PC-3 (cell line): ENCODE measurements around the gene KLHL8. TPM values are rescaled to one million over a fixed set of nuclear protein-coding genes. Genes with fewer than 3 reads are reported as not detected.
"Not testable (repeated sequence)": the region's sequence is repeated elsewhere in the genome, so short reads cannot be mapped to it uniquely, and the experiment has no call there.

ENCODE experiments used
- ATAC-seq: fragments of 200-7000 bp; cut with Tn5 transposase; 2 replicates; pipeline ENCODE4 v1.9.1; 2020; ENCODE audit warnings: mild to moderate bottlenecking, moderate library complexity
- BruUV-seq: library from RNA; stranded (reverse); fragments of 400-500 nt; replicated peaks from 2 replicates; lab custom pipeline; 2021; lab: Mats Ljungman, UMichigan
- CTCF ChIA-PET: fragments of 300-600 bp; sonication (Branson Sonifier 250); formaldehyde crosslinking; loops from one replicate; lab custom pipeline; 2022; ENCODE audit warnings: antibody characterized with exemption; lab: Charles Lee
- POLR2A ChIA-PET: fragments of 300-600 bp; sonication (Branson Sonifier 250); formaldehyde crosslinking; loops from one replicate; lab custom pipeline; 2022; ENCODE audit warnings: antibody characterized with exemption; ENCODE audit not compliant: unreplicated experiment; lab: Charles Lee
- DNase-seq: peaks from one replicate; pipeline ENCODE4 v3.0.0-alpha.2; 2015
- H2AFZ ChIP-seq: fragments of 300-600 bp; sonication (generic); 2 replicates; pipeline ENCODE4 v1.6.0; 2016; ENCODE audit warnings: antibody characterized with exemption, low read length
- H3F3A ChIP-seq: fragments of 300-600 bp; sonication (generic); one replicate; pipeline ENCODE4 v1.6.0; 2017; ENCODE audit warnings: antibody characterized with exemption, low read length, control low read depth, mild to moderate bottlenecking; ENCODE audit not compliant: unreplicated experiment
- H3K27ac ChIP-seq: fragments of 300-600 bp; sonication (generic); 2 replicates; pipeline ENCODE4 v1.5.1; 2016; ENCODE audit warnings: mild to moderate bottlenecking, low read length
- H3K27me3 ChIP-seq: fragments of 300-600 bp; sonication (generic); 2 replicates; pipeline ENCODE4 v1.6.1; 2016; ENCODE audit warnings: low read length, mixed read lengths
- H3K36me3 ChIP-seq: fragments of 300-600 bp; sonication (generic); 2 replicates; pipeline ENCODE4 v1.6.1; 2016; ENCODE audit warnings: low read depth, mixed run types, low read length, mixed read lengths
- H3K4me1 ChIP-seq: fragments of 300-600 bp; sonication (generic); 2 replicates; pipeline ENCODE4 v1.5.1; 2016; ENCODE audit warnings: low read length; ENCODE audit not compliant: insufficient read depth
- H3K4me2 ChIP-seq: fragments of 300-600 bp; sonication (generic); 2 replicates; pipeline ENCODE4 v1.6.0; 2016; ENCODE audit warnings: low read length
- H3K4me3 ChIP-seq: fragments of 300-600 bp; sonication (generic); 2 replicates; pipeline ENCODE4 v1.5.1; 2016; ENCODE audit warnings: mild to moderate bottlenecking, low read length, mixed read lengths
- H3K79me2 ChIP-seq: fragments of 300-600 bp; sonication (generic); 2 replicates; pipeline ENCODE4 v1.6.1; 2017; ENCODE audit warnings: low read length, mixed read lengths
- H3K9ac ChIP-seq: fragments of 300-600 bp; sonication (generic); 2 replicates; pipeline ENCODE4 v1.6.0; 2016; ENCODE audit warnings: mild to moderate bottlenecking, low read length
- H3K9me2 ChIP-seq: fragments of 300-600 bp; sonication (generic); replicated peaks from 2 replicates; pipeline ENCODE4 v1.6.1; 2016; ENCODE audit warnings: mixed run types, low read length, mixed read lengths
- H3K9me3 ChIP-seq: fragments of 300-600 bp; sonication (generic); 2 replicates; pipeline ENCODE4 v1.6.1; 2016; ENCODE audit warnings: low read length, mixed read lengths
- H4K20me1 ChIP-seq: fragments of 300-600 bp; sonication (generic); 2 replicates; pipeline ENCODE4 v1.6.1; 2016; ENCODE audit warnings: low read length, mixed read lengths
- CTCF ChIP-seq: fragments of 300-600 bp; sonication (generic); conservative IDR thresholded peaks from 2 replicates; pipeline ENCODE4 v1.5.1; 2017; ENCODE audit warnings: antibody characterized with exemption, low read depth, mild to moderate bottlenecking, low read length
- EZH2 ChIP-seq: fragments of 300-600 bp; sonication (generic); IDR thresholded peaks from one replicate; pipeline ENCODE4 v1.6.1; 2017; ENCODE audit warnings: antibody characterized with exemption, mild to moderate bottlenecking, low read length; ENCODE audit not compliant: unreplicated experiment
- EZH2phosphoT487 ChIP-seq: fragments of 300-600 bp; sonication (generic); IDR thresholded peaks from 2 replicates; pipeline ENCODE4 v1.6.1; 2018; ENCODE audit warnings: mild to moderate bottlenecking, antibody characterized with exemption, low read length, borderline replicate concordance
- intact Hi-C: fragments of 100-400 bp; cut with micrococcal nuclease; formaldehyde crosslinking; loops from 2 replicates; pipeline ENCODE4 v1.9.0; 2023
- total RNA-seq: library from RNA; depleted of rRNA; stranded (reverse); fragments of >200 nt; gene quantifications from 2 replicates; pipeline ENCODE4 v1.2.3, GENCODE V29; 2014

The KLHL8 gene
- total RNA-seq, 1 experiment from 2014 or later, result 5.6 TPM

DNA sequence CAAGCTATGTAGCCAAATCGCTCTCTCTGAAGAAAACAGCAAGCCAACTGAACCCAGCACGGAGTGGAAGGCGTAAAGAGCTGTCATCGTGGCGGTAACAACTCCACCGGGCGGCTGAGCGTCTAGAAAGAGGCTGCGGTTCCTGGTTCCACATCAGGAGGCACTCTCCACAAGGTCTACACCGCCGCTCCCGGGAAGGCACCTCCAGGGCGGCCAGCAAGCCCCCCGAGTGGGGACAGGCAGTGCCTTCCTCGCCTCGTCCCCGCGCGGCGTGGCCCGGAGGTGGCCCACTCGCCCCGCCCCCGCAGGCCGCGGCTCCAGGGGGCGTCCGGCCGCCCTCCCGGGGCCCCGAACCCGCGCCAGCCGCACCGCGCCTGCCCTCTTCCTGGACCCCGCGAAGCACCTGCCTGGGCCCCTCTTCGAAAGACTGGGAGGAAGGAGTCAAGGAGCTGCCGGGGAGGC, 755 bp downstream of the KLHL8 start:
- ChIA-PET CTCF (no interaction called here), POLR2A (interaction anchor here (0.6 to 0.9 kb wide), 3 partner anchors 57 to 116 kb away, joined by 3 to 4 read pairs (median 4); no protein-coding TSS in a partner anchor)
- Histone ChIP-seq H3K79me2 (peaks cover 44% of the 10 kb centered on the region), H2AFZ (peak overlapping the region; percentile 95), H4K20me1 (no peaks in the 10 kb centered on the region), H3K9me2 (no peaks in the 10 kb centered on the region), H3K9ac (peak overlapping the region; percentile 84), H3K27ac (peak overlapping the region; percentile 42), H3K4me3 (peak overlapping the region; percentile 87), H3K4me2 (peak overlapping the region; percentile 99), H3K27me3 (no peaks in the 10 kb centered on the region), H3K9me3 (no peaks in the 10 kb centered on the region), H3K4me1 (peaks cover 12% of the 10 kb centered on the region), H3K36me3 (no peaks in the 10 kb centered on the region), H3F3A (no peaks in the 10 kb centered on the region)
- intact Hi-C loops, result loop anchor here (5.0 kb wide), 1 partner anchor 67 kb away; no protein-coding TSS in a partner anchor
- ATAC-seq (peak; percentile 21), DNase-seq (peak; percentile 12)
- no TSS peak for BruUV-seq
- TF ChIP-seq EZH2 (no peak), EZH2phosphoT487 (no peak), CTCF (peak; percentile 37)

GRCh38 chr4:87217235-87217763, 3.1 kb downstream of the KLHL8 start:
- H4K20me1 ChIP-seq, H2AFZ ChIP-seq, H3K4me3 ChIP-seq, intact Hi-C loops, H3K27me3 ChIP-seq, DNase-seq, POLR2A ChIA-PET, BruUV-seq, H3K9me2 ChIP-seq, H3F3A ChIP-seq, H3K9me3 ChIP-seq, H3K9ac ChIP-seq, H3K4me2 ChIP-seq, H3K27ac ChIP-seq, H3K36me3 ChIP-seq, ATAC-seq: not testable (repeated sequence)
- CTCF ChIA-PET, result interaction anchor here (0.6 kb wide), 1 partner anchor 283 kb away, joined by 5 read pairs; the partner anchor contains the start of gene AFF1
- Histone ChIP-seq H3K79me2 (peaks cover 49% of the 10 kb centered on the region), H3K4me1 (peaks cover 12% of the 10 kb centered on the region)

DNA sequence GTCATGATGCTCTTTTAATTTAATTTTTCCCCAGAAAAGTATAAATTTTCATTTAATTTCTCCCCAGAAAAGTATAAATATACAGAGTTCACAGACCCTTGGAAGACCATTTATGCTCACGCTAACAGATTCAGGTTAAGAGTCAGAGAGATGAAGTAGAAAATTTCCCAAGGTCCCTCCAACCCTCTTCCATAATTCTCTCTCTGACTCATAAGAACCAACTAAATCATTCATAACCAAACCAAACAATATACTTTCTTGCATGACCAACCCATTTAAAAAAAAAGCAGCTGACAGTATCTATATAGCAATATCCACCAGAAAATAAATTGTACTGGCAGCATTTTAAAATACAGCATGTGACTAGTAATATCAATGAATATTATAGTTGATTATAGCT, 3.9 kb downstream of the KLHL8 start:
- no TSS peak for BruUV-seq
- Histone ChIP-seq H3K4me2 (no peak overlapping the region), H3K4me1 (peaks cover 6% of the 10 kb centered on the region), H3K27ac (no peak overlapping the region), H3F3A (no peaks in the 10 kb centered on the region), H4K20me1 (no peaks in the 10 kb centered on the region), H3K36me3 (no peaks in the 10 kb centered on the region), H3K9me2 (no peaks in the 10 kb centered on the region), H3K9ac (no peak overlapping the region), H3K4me3 (no peak overlapping the region), H3K79me2 (peaks cover 49% of the 10 kb centered on the region), H3K9me3 (no peaks in the 10 kb centered on the region), H2AFZ (no peak overlapping the region), H3K27me3 (no peaks in the 10 kb centered on the region)
- no peak for ATAC-seq
- TF ChIP-seq EZH2 (no peak), CTCF (no peak), EZH2phosphoT487 (no peak)
- intact Hi-C loops, result no loop called here
- CTCF ChIA-PET, result interaction anchor here (0.6 kb wide), 1 partner anchor 282 kb away, joined by 5 read pairs; the partner anchor contains the start of gene AFF1
- POLR2A ChIA-PET, result no interaction called here
- peak; percentile 25 for DNase-seq
